Tongue (tissue), 2 donors: ENCODE data around the gene BCAP29. TPM values are rescaled to one million over a fixed set of nuclear protein-coding genes. Genes with fewer than 3 reads are reported as not detected.

Source experiments
- small RNA-seq: library from RNA; depleted of rRNA; stranded (forward); fragments of <200 nt; gene quantifications from one replicate; pipeline ENCODE3, GENCODE V24; 2014; ENCODE audit warnings: low replicate concordance
- total RNA-seq: library from RNA; depleted of rRNA; stranded (reverse); fragments of >200 nt; gene quantifications from one replicate; pipeline ENCODE4 v1.2.3, GENCODE V29; 2014

Gene BCAP29
- total RNA-seq, 1 donor from 2014 or later = 87.8 TPM

Small RNA genes within 50 kb of the gene (small RNA-seq; reads per million reads assigned to genes)
- gene BANF1P5 (not detected), gene RF01233 (not detected)

Other genes with a start within 250 kb of the BCAP29 start
- not detected for gene GPR22, start 110.2 kb upstream of the BCAP29 start, total RNA-seq
- 99.0 TPM for gene COG5, start 16.3 kb upstream of the BCAP29 start, total RNA-seq
- 8.7 TPM for gene DUS4L, start 16.3 kb upstream of the BCAP29 start, total RNA-seq
- gene SLC26A4, start 80.6 kb downstream of the BCAP29 start, total RNA-seq = 1.1 TPM
- gene CBLL1, start 163.9 kb downstream of the BCAP29 start, total RNA-seq = 13.8 TPM
- not detected for gene SLC26A3, start 223.0 kb downstream of the BCAP29 start, total RNA-seq